ENCODE data around the gene WASF2.

WASF2 gene

GRCh38 chr1:27525296-27526272 is 35.6 kb upstream of the WASF2 start:
- Histone ChIP-seq H3K4me3 (replicated peaks; ENCODE audit: insufficient read depth, low read length) (peak overlapping the region; percentile 49), H3K27me3 (ENCODE audit: insufficient read depth, poor library complexity, severe bottlenecking) (no peaks in the 10 kb centered on the region), H3K27ac (replicated peaks) (peak overlapping the region; percentile 93)
- peak; percentile 91 to 96 for DNase-seq (ENCODE audit: low read depth in 1 of 2, low spot score in 1 of 2)
- TF ChIP-seq POLR2AphosphoS5 (IDR thresholded peaks at IDR 0.05; ENCODE audit: low read depth) (peak; percentile 71), SPI1 (IDR thresholded peaks at IDR 0.05; ENCODE audit: borderline replicate concordance, low read depth) (peak; percentile 87; the same call in 1 of the 2 replicates), GABPA (IDR thresholded peaks at IDR 0.05; ENCODE audit: low read depth) (no peak)

DNA sequence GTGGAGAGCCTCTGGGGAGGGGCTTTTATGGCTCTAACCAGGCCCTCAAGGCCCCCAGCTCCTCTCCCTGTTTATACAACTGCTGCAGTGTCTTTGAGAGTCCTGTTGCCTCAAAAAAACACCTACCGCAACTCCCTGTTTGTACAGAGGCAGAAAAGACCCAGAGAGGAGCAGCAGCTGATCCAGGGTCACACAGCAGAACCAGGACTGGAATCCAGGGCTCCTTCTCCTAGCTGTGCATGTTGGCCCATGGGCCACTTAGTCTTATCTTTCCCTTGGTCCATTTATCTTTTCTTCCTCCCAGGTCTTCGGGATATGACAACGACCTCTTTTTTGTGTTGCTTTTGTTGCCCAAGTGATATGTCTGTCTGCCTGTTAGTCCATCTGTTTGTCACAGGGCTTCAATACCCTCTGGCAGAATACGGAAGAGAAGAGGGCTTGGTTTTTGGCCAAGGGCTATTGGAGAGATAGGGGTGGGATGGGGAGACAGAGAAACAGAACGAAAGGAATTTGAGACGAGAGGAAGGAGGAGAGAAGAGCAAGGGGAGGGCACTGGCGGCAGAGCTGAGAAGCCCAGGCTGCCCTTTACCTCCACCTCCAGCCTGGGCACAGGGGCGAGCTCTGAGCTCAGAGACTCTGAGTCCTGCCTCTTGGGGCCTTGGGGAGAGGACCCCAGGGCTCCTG is 33.5 kb upstream of the WASF2 start:
- TF ChIP-seq POLR2AphosphoS5 (IDR thresholded peaks at IDR 0.05; ENCODE audit: low read depth) (no peak), GABPA (IDR thresholded peaks at IDR 0.05; ENCODE audit: low read depth) (no peak), SPI1 (IDR thresholded peaks at IDR 0.05; ENCODE audit: borderline replicate concordance, low read depth) (no peak), CTCF (IDR thresholded peaks at IDR 0.05; ENCODE audit: insufficient read depth, low read length) (no peak)
- TF ChIP-seq, protein P1, sequence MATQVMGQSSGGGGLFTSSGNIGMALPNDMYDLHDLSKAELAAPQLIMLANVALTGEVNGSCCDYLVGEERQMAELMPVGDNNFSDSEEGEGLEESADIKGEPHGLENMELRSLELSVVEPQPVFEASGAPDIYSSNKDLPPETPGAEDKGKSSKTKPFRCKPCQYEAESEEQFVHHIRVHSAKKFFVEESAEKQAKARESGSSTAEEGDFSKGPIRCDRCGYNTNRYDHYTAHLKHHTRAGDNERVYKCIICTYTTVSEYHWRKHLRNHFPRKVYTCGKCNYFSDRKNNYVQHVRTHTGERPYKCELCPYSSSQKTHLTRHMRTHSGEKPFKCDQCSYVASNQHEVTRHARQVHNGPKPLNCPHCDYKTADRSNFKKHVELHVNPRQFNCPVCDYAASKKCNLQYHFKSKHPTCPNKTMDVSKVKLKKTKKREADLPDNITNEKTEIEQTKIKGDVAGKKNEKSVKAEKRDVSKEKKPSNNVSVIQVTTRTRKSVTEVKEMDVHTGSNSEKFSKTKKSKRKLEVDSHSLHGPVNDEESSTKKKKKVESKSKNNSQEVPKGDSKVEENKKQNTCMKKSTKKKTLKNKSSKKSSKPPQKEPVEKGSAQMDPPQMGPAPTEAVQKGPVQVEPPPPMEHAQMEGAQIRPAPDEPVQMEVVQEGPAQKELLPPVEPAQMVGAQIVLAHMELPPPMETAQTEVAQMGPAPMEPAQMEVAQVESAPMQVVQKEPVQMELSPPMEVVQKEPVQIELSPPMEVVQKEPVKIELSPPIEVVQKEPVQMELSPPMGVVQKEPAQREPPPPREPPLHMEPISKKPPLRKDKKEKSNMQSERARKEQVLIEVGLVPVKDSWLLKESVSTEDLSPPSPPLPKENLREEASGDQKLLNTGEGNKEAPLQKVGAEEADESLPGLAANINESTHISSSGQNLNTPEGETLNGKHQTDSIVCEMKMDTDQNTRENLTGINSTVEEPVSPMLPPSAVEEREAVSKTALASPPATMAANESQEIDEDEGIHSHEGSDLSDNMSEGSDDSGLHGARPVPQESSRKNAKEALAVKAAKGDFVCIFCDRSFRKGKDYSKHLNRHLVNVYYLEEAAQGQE (IDR thresholded peaks at IDR 0.05; ENCODE audit: insufficient replicate concordance, low read depth), result no peak
- Histone ChIP-seq H3K4me3 (replicated peaks; ENCODE audit: insufficient read depth, low read length) (no peak overlapping the region), H3K27me3 (ENCODE audit: insufficient read depth, poor library complexity, severe bottlenecking) (no peaks in the 10 kb centered on the region), H3K27ac (replicated peaks) (0 out of 2 replicates have a peak overlapping the region, but pooled peaks have one; percentile 14)
- no peak for DNase-seq (ENCODE audit: low read depth in 1 of 2, low spot score in 1 of 2)

GRCh38 chr1:27522432-27523336 is 32.7 kb upstream of the WASF2 start:
- Histone ChIP-seq H3K27ac (replicated peaks) (0 out of 2 replicates have a peak overlapping the region, but pooled peaks have one; percentile 14), H3K27me3 (ENCODE audit: insufficient read depth, poor library complexity, severe bottlenecking) (no peaks in the 10 kb centered on the region), H3K4me3 (replicated peaks; ENCODE audit: insufficient read depth, low read length) (no peak overlapping the region)
- peak in 1 of 2 experiments; percentile 41 for DNase-seq (ENCODE audit: low read depth in 1 of 2, low spot score in 1 of 2)
- TF ChIP-seq CTCF (IDR thresholded peaks at IDR 0.05; ENCODE audit: insufficient read depth, low read length) (no peak), SPI1 (IDR thresholded peaks at IDR 0.05; ENCODE audit: borderline replicate concordance, low read depth) (no peak), GABPA (IDR thresholded peaks at IDR 0.05; ENCODE audit: low read depth) (no peak), POLR2AphosphoS5 (IDR thresholded peaks at IDR 0.05; ENCODE audit: low read depth) (no peak)
- TF ChIP-seq, protein P1 (IDR thresholded peaks at IDR 0.05; ENCODE audit: insufficient replicate concordance, low read depth), result no peak
